GM12878 (cell line): ENCODE results near the gene HMGCL. TPM values are rescaled to one million over a fixed set of nuclear protein-coding genes. Genes with fewer than 3 reads are reported as not detected.

Source experiments
- ATAC-seq: fragments of 200-7000 bp; cut with Tn5 transposase; 3 replicates; pipeline ENCODE4 v1.9.1; 2020; ENCODE audit warnings: mild to moderate bottlenecking, moderate library complexity
- BruUV-seq: library from RNA; stranded (reverse); fragments of 400-500 nt; replicated peaks from 2 replicates; lab custom pipeline; 2021; lab: Mats Ljungman, UMichigan
- CTCF ChIA-PET: fragments of 300-600 bp; sonication (Branson Sonifier 250); formaldehyde crosslinking; extraction: SDS; loops from one replicate; lab custom pipeline; 2021; ENCODE audit warnings: inconsistent platforms; lab: Yijun Ruan, JAX
- POLR2A ChIA-PET: fragments of 350-600 bp; formaldehyde crosslinking; extraction: SDS; loops from one replicate; lab custom pipeline; 2021; ENCODE audit warnings: inconsistent platforms; lab: Charles Lee
- RAD21 ChIA-PET: fragments of 300-600 bp; sonication (Branson Sonifier 250); formaldehyde crosslinking; loops from one replicate; lab custom pipeline; 2023; ENCODE audit warnings: antibody characterized with exemption; ENCODE audit not compliant: unreplicated experiment; lab: Charles Lee
- SMC1A ChIA-PET: fragments of 300-600 bp; sonication (Branson Sonifier 250); formaldehyde crosslinking; loops from one replicate; lab custom pipeline; 2023; ENCODE audit not compliant: unreplicated experiment, uncharacterized antibody; lab: Charles Lee
- DNase-seq: peaks from one replicate; pipeline ENCODE4 v3.0.0-alpha.2; 2011; ENCODE audit warnings: low read depth, low spot score
- FAIRE-seq: peaks from 3 replicates; lab custom pipeline; 2011; peaks lifted over from hg19 to GRCh38; lab: Jason Lieb, UNC
- H2AFZ ChIP-seq: 2 replicates; pipeline ENCODE4 v1.6.0; 2011; ENCODE audit warnings: low read depth, low read length, control low read depth; ENCODE audit not compliant: control insufficient read depth
- H3K27ac ChIP-seq: 2 replicates; pipeline ENCODE4 v1.5.1; 2011; ENCODE audit warnings: control low read depth; ENCODE audit not compliant: control insufficient read depth, insufficient read depth
- H3K27me3 ChIP-seq, 2 experiments: replicated peaks in 1 of 2; 2 replicates each; pipeline versions ENCODE4 v1.6.0 to v1.6.1; 2011; ENCODE audit warnings: low read length in 1 of 2; ENCODE audit not compliant: control insufficient read depth in 2 of 2, insufficient read depth in 2 of 2
- H3K36me3 ChIP-seq, 2 experiments: 2 replicates each; pipeline ENCODE4 v1.5.1; 2011; ENCODE audit warnings: low read length in 1 of 2; ENCODE audit not compliant: control insufficient read depth in 2 of 2, insufficient read depth in 2 of 2
- H3K4me1 ChIP-seq: 2 replicates; pipeline ENCODE4 v1.6.1; 2011; ENCODE audit warnings: mild to moderate bottlenecking, low read length, moderate library complexity, mixed read lengths; ENCODE audit not compliant: control insufficient read depth, insufficient read depth
- H3K4me2 ChIP-seq: 2 replicates; pipeline ENCODE4 v1.6.0; 2011; ENCODE audit warnings: control low read depth; ENCODE audit not compliant: control insufficient read depth, insufficient read depth
- H3K4me3 ChIP-seq: fragments of 200-600 bp; sonication (generic); 2 replicates; pipeline ENCODE4 v1.5.1; 2016
- H3K79me2 ChIP-seq: 2 replicates; pipeline ENCODE4 v1.6.0; 2011; ENCODE audit warnings: low read length; ENCODE audit not compliant: control insufficient read depth, insufficient read depth
- H3K9ac ChIP-seq: 2 replicates; pipeline ENCODE4 v1.8.0; 2011; ENCODE audit warnings: low read length, control low read depth, mixed read lengths; ENCODE audit not compliant: control insufficient read depth, insufficient read depth
- H3K9me3 ChIP-seq: replicated peaks from 3 replicates; pipeline ENCODE4 v1.5.1; 2011; ENCODE audit warnings: mild to moderate bottlenecking, low read length; ENCODE audit not compliant: control insufficient read depth, insufficient read depth
- H4K20me1 ChIP-seq: 2 replicates; pipeline ENCODE4 v1.6.0; 2011; ENCODE audit not compliant: control insufficient read depth, insufficient read depth
- EGR1 ChIP-seq, 2 experiments: IDR thresholded peaks; 1 replicate in 1 of 2; 2 replicates in 1 of 2; pipeline ENCODE4 v1.6.1; 2011 to 2012; ENCODE audit warnings: low read depth in 2 of 2, low read length in 2 of 2, borderline replicate concordance in 1 of 2, mild to moderate bottlenecking in 1 of 2, moderate library complexity in 1 of 2
- EP300 ChIP-seq, 2 experiments: fragments of 150-350 bp in 1 of 2; IDR thresholded peaks; 2 replicates each; pipeline ENCODE4 v1.6.1; 2011 to 2012; ENCODE audit warnings: low read depth in 2 of 2, low read length in 2 of 2, borderline replicate concordance in 1 of 2, improper control_type of control experiment in 1 of 2, inconsistent platforms in 1 of 2; ENCODE audit not compliant: control insufficient read depth in 1 of 2
- JUND ChIP-seq: IDR thresholded peaks from 2 replicates; pipeline ENCODE4 v1.6.1; 2012; ENCODE audit warnings: low read depth, mild to moderate bottlenecking, low read length, improper control_type of control experiment, moderate library complexity
- TARDBP ChIP-seq: IDR thresholded peaks from 2 replicates; pipeline ENCODE4 v1.6.1; 2016; ENCODE audit warnings: borderline replicate concordance
- USF2 ChIP-seq: IDR thresholded peaks from 2 replicates; pipeline ENCODE4 v1.6.1; 2011; ENCODE audit warnings: low read depth, low read length, improper control_type of control experiment, borderline replicate concordance
- WGBS: methylation state at CpG from one replicate; pipeline ENCODE4 v1.1.6; 2016; ENCODE audit warnings: low lambda C conversion rate; ENCODE audit not compliant: insufficient replicate concordance, insufficient coverage; ENCODE audit errors: missing lambda C conversion rate; 5-methylcytosine and 5-hydroxymethylcytosine counted together
- in situ Hi-C: fragments of 300-500 bp; cut with MboI; formaldehyde crosslinking; loops from 9 replicates; pipeline ENCODE4 v1.14.3; 2018; ENCODE audit warnings: mixed read lengths
- intact Hi-C: fragments of 100-400 bp; cut with micrococcal nuclease; formaldehyde crosslinking; loops from one replicate; pipeline ENCODE4 v1.14.2; 2022; ENCODE audit not compliant: unreplicated experiment
- polyA plus RNA-seq, 11 experiments: library from polyadenylated mRNA; depleted of rRNA in 4 of 11; unstranded in 6 of 11; stranded (reverse) in 5 of 11; fragments of >200 nt; fragmentation: Nextera tagmentation in 4 of 11; fragmentation: Illumina TruSeq in 1 of 11; extraction: Ambion mirVana in 4 of 11; extraction: Trizol in 1 of 11; gene quantifications; 1 replicate in 1 of 11; 2 replicates in 10 of 11; pipeline versions ENCODE4 v1.2.1 to v1.2.3, GENCODE V29; 2011 to 2016; ENCODE audit warnings: inconsistent platforms in 2 of 11, missing spikeins in 2 of 11, low read depth in 1 of 11
- total RNA-seq, 4 experiments: library from RNA; depleted of rRNA in 3 of 4; stranded (reverse); fragments of >200 nt in 3 of 4; fragmentation: Illumina TruSeq in 1 of 4; extraction: Trizol in 1 of 4; gene quantifications; 2 replicates each; pipeline versions ENCODE4 v1.2.1 to v1.2.3, GENCODE V29; 2013 to 2021
- TF ChIP-seq, protein P1 (sequence below): IDR thresholded peaks from 2 replicates; pipeline ENCODE4 v1.6.1; 2012; ENCODE audit warnings: low read depth, low read length, improper control_type of control experiment

Gene HMGCL
- total and polyA plus RNA-seq, 10 of the 15 experiments (the other 5 are each of a cell fraction or from before 2014, with no cell fraction given), result 29.4 to 127 (median 36.4) TPM

DNA sequence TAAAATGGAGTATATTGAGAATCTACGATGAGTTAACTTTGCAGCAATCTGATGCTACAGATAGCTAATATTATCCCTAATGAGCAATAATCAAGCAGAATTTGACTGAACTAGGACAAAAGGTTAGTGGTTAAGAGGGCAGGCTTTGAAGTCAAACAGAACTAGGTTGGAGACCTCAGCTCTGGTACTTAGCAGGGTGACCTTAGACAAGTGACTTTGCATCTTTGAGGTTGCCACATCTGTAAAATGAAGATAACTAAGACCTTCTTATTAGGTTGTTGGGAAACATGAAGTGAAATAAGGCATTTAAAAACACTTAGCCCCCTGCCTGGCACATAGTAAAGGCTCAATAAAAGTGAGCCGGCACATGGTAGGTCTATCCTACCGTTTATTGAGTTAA is 47.2 kb upstream of the HMGCL start:
- SMC1A ChIA-PET, result interaction anchor here (1.4 to 1.8 kb wide), 2 partner anchors 35 to 38 kb away, joined by 5 to 6 read pairs; no protein-coding TSS in a partner anchor
- Histone ChIP-seq H3K36me3 (peaks cover 0 to 9% of the 10 kb centered on the region in 2 experiments; a peak in 2 of 4 replicates), H3K4me1 (no peaks in the 10 kb centered on the region), H3K27ac (no peak overlapping the region), H3K9ac (no peak overlapping the region), H3K9me3 (no peaks in the 10 kb centered on the region), H3K27me3 (no peaks in the 10 kb centered on the region; a peak in 1 of 4 replicates), H2AFZ (no peak overlapping the region), H3K79me2 (peaks cover 6% of the 10 kb centered on the region), H4K20me1 (no peaks in the 10 kb centered on the region), H3K4me2 (no peak overlapping the region), H3K4me3 (no peak overlapping the region)
- TF ChIP-seq TARDBP (no peak), USF2 (no peak), EP300 (IDR thresholded peaks at IDR 0.05; ENCODE audit: borderline replicate concordance in 1 of 2, control insufficient read depth in 1 of 2, low read depth in 2 of 2, low read length in 2 of 2) (no peak), JUND (no peak), EGR1 (IDR thresholded peaks at IDR 0.05; ENCODE audit: borderline replicate concordance in 1 of 2, low read depth in 2 of 2, low read length in 2 of 2) (no peak)
- TF ChIP-seq, protein P1, sequence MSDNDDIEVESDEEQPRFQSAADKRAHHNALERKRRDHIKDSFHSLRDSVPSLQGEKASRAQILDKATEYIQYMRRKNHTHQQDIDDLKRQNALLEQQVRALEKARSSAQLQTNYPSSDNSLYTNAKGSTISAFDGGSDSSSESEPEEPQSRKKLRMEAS, result no peak
- POLR2A ChIA-PET, result interaction anchor here (1.0 kb wide), 1 partner anchor 18 kb away, joined by 6 read pairs; no protein-coding TSS in a partner anchor
- RAD21 ChIA-PET, result interaction anchor here (3.4 kb wide), 1 partner anchor 62 kb away, joined by 16 read pairs; no protein-coding TSS in a partner anchor
- intact Hi-C loops (no loop called here), in situ Hi-C loops (no loop called here)
- ATAC-seq (no peak), DNase-seq (no peak), FAIRE-seq (no peak)
- CTCF ChIA-PET, result interaction anchor here (1.5 to 1.9 kb wide), 3 partner anchors 44 to 101 kb away, joined by 4 to 9 read pairs (median 4); no protein-coding TSS in a partner anchor
- 100% methylated on average over 3 of the region's 3 CpGs for WGBS
- BruUV-seq, result no TSS peak
